ENCODE measurements around the gene RRM2. TPM values are rescaled to one million over a fixed set of nuclear protein-coding genes. Genes with fewer than 3 reads are reported as not detected.
A peak's percentile ranks its signal among the peaks of the same experiment; 100 is the strongest.
"Not testable (repeated sequence)": the region's sequence is repeated elsewhere in the genome, so short reads cannot be mapped to it uniquely, and the experiment has no call there.

Gene RRM2
- total RNA-seq, 1 donor from 2014 or later: 2.3 TPM

DNA sequence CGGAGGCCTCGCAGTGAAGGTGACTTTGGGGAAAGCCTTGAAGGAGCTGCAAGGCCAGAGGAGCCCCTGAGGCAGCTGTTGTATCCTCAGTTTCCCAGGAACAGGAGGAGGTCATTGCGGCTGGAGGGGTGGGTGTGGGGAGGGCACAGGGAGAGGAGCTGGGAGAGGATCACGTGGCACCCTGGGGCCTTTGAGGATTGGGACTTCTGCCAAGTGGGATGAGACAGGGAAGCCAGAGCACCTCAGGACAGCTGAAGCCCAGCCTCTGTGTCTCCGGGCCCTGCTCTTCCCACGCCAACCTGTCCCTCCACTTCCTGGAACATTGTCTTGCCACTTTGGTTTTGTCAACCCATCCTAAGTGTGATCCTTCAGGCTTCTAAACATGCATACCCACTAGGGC lies 19.4 kb upstream of the RRM2 start:
- ATAC-seq (no peak), DNase-seq (no peak)
- Histone ChIP-seq H3K4me1 (no peaks in the 10 kb centered on the region), H3K36me3 (no peaks in the 10 kb centered on the region), H3K9me3 (no peaks in the 10 kb centered on the region), H3K4me3 (no peak overlapping the region), H3K27me3 (no peaks in the 10 kb centered on the region), H3K27ac (no peak overlapping the region)
- TF ChIP-seq CTCF (IDR thresholded peaks at IDR 0.05): no peak
- intact Hi-C loops (cut with DNase I): no loop called here

- ATAC-seq; H3K9me3 ChIP-seq; H3K4me1 ChIP-seq; intact Hi-C loops (cut with DNase I); H3K27me3 ChIP-seq; DNase-seq; H3K4me3 ChIP-seq; H3K36me3 ChIP-seq; H3K27ac ChIP-seq: not testable (repeated sequence)
Observed at GRCh38 chr2:10104906-10105305, 17.6 kb upstream of the RRM2 start.

DNA sequence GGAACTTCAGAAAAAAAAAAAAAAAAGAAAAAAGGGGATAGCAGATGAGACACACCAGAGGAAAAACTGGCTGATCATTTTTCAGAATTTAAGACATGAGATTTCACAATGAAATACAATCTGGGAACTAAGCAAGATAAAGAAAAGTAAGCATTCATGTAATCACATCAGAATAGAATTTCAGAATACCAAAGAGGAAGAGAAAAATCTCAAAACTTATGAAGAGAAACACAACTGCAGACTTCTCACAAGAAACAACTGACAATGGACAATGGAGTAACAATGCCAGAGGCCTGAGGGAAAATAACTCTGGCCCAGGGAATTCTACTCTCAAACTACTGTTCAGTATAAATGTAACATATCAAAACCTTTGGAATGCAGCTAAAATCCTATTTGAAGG lies 13.2 kb upstream of the RRM2 start:
- Histone ChIP-seq H3K9me3 (no peaks in the 10 kb centered on the region), H3K4me1 (no peaks in the 10 kb centered on the region), H3K27me3 (no peaks in the 10 kb centered on the region), H3K4me3 (no peak overlapping the region), H3K27ac (no peak overlapping the region), H3K36me3 (no peaks in the 10 kb centered on the region)
- ATAC-seq (no peak), DNase-seq (no peak)
- no peak for TF ChIP-seq CTCF (IDR thresholded peaks at IDR 0.05)
- intact Hi-C loops (cut with DNase I): no loop called here

DNA sequence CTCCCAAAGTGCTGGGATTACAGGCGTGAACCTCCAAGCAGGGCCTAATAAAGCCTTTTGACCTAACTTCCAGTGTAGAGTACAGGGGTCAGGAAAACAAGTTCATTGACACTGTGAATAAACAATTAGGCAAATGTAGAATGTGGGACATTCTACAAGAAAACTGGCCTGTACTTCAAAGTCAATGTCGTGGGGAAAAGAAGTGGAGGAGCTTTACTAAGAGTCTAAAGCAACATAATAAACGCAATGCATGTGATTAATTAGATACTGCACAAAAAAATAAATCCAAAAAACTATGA lies 3.6 kb upstream of the RRM2 start:
- H3K36me3 ChIP-seq: no peaks in the 10 kb centered on the region
- intact Hi-C loops (cut with DNase I): no loop called here
- no peak for DNase-seq
- H3K4me3 ChIP-seq: no peak overlapping the region
- ATAC-seq: no peak
- H3K4me1 ChIP-seq: peaks cover 24% of the 10 kb centered on the region
- no peaks in the 10 kb centered on the region for H3K9me3 ChIP-seq
- TF ChIP-seq CTCF (IDR thresholded peaks at IDR 0.05): no peak
- peaks cover 11% of the 10 kb centered on the region for H3K27me3 ChIP-seq
- no peak overlapping the region for H3K27ac ChIP-seq

GRCh38 chr2:10119601-10120157 lies 2.9 kb upstream of the RRM2 start:
- H3K27me3 ChIP-seq: peaks cover 11% of the 10 kb centered on the region
- intact Hi-C loops (cut with DNase I): loop anchor here (5.0 kb wide), 1 partner anchor 318 kb away; no protein-coding TSS in a partner anchor
- TF ChIP-seq CTCF (IDR thresholded peaks at IDR 0.05): no peak
- H3K4me1 ChIP-seq: peaks cover 24% of the 10 kb centered on the region
- peak overlapping the region; percentile 49 for H3K27ac ChIP-seq
- ATAC-seq (no peak), DNase-seq (no peak)
- H3K36me3 ChIP-seq: no peaks in the 10 kb centered on the region
- H3K4me3 ChIP-seq: peak overlapping the region; percentile 71
- H3K9me3 ChIP-seq: no peaks in the 10 kb centered on the region

- peak overlapping the region; percentile 49 for H3K27ac ChIP-seq
- ATAC-seq (peak; percentile 95), DNase-seq (peak; percentile 99)
- H3K9me3 ChIP-seq: no peaks in the 10 kb centered on the region
- peaks cover 11% of the 10 kb centered on the region for H3K27me3 ChIP-seq
- intact Hi-C loops (cut with DNase I): loop anchor here (5.0 kb wide), 1 partner anchor 317 kb away; no protein-coding TSS in a partner anchor
- H3K4me3 ChIP-seq: peak overlapping the region; percentile 71
- no peak for TF ChIP-seq CTCF (IDR thresholded peaks at IDR 0.05)
- H3K36me3 ChIP-seq: no peaks in the 10 kb centered on the region
- H3K4me1 ChIP-seq: peaks cover 24% of the 10 kb centered on the region
Observed at GRCh38 chr2:10120158-10120876, 2.2 kb upstream of the RRM2 start.

Data from upper lobe of right lung (tissue), 1 donor.